NCI-H510A (cell line): Measurements from ENCODE around the gene CCR5.

Experiments
- DNase-seq: peaks from one replicate; lab custom pipeline; 2025; lab: John Stamatoyannopoulos, UW

CCR5 gene

DNA sequence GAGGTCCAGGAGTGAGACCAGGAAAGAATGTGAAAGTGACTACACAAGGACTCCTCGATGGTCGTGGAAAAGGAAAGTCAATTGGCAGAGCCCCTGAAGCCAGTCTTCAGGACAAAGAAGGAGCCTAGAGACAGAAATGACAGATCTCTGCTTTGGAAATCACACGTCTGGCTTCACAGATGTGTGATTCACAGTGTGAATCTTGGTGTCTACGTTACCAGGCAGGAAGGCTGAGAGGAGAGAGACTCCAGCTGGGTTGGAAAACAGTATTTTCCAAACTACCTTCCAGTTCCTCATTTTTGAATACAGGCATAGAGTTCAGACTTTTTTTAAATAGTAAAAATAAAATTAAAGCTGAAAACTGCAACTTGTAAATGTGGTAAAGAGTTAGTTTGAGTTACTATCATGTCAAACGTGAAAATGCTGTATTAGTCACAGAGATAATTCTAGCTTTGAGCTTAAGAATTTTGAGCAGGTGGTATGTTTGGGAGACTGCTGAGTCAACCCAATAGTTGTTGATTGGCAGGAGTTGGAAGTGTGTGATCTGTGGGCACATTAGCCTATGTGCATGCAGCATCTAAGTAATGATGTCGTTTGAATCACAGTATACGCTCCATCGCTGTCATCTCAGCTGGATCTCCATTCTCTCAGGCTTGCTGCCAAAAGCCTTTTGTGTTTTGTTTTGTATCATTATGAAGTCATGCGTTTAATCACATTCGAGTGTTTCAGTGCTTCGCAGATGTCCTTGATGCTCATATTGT, 10.8 kb upstream of the CCR5 start:
- peak; percentile 9 for DNase-seq

DNA sequence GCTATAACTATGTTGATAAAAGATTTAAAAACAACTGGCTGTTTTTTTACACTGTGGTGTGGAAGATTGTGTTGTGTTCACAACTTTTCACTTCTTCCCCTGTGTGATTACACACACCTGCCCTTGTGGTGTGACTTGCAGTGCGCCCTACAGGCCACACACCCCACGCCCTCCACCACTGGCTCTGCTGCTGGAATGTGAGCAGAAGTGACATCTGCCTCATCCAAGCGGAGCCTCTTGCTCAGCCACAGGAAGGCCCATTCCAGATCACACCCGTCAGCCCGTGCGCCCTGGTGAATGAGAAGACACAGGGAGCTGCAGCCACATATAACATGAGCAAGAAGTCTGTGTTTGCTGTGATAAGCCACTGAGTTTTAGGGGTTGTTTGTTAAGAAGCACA, 9.8 kb upstream of the CCR5 start:
- DNase-seq: no peak

DNA sequence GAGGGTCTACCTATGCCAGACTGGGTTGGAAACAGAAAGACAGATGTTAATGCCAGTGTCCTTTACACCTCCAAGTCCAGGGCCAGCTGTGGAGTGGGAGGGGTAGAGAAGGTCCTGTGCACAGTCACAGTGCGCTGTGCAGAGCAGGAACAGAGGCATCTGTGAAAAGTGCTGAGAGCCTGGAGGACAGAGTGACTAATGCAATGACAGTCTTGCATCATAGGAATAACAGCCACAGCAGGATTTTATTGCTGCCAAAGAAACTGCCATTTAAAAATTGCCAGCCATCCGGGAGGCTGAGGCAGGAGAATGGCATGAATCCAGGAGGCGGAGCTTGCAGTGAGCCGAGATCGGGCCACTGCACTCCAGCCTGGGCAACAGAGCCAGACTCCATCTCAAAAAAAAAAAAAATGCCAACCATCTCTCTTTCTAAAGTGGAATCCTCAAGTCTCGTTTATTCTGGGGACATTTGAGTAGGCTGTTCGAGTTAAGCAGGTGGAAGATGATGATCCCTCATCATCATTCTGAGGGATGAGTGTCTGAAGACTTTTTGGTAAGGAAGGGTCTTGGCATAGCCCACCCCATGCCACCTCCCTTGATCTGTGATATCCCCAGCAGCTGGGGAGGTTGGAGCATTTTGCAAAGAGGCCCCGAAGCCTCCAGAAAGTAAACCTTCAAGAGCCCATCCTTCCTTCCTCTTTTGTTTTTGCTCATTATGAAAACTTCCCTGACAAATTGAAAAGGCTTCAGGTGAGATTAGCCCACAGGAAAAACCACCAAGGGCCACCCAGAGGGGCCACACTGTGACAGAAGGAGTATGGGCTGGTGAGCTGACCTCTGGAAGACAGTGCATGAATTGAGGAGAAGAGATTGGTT, 9.1 kb upstream of the CCR5 start:
- DNase-seq: no peak

DNA sequence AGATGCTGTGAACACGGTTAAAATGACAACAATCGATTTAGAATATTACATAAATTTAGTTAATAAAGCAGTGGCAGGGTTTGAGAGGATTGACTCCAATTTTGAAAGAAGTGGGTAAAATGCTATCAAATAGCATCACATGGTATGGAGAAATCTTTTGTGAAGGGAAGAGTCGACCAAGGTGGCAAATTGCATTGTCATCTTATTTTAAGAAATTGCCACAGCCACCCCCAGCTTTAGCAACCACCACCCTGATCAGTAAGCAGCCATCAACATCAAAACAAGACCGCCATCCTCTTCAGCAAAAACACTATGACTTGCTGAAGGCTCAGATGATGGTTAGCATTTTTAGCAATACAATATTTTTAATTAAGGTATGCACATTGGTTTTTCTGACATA, 5.7 kb upstream of the CCR5 start:
- DNase-seq: no peak

DNA sequence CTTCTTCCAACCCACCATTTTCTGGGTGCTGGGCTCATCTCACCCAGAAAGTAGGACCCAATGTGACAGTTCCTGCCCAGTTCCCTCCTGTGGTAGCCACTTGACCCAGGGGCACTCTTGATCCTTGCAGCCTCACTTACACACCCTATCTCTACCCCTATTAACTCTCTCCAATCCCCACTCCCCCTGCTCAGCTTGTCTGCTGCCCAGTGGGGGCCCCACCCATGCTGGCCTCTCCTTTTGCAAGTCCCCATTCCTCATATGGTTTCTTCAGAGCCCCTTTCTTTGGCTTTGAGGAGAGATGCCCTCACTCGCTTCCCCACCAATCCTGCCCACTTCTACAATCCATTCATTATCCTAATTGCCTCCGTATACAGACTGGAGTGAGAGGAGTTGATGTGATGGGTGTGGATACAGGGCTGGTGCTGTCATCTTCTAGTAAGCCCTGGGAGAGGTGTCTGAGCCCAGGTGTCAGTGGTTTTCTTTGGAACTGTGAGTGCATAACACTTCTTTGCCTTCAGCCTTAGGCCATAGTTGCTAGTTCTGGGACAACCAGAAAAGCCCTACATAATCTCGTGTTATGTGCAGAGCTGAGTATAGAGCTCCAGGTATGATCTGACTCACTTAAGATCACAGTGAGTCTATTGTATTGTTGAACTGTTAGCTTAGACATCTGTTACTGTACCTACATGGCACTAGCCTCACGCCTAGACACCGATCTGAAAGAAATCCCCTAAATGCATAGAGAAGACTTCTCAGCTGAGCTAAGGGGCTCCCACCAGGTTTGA, 4.8 kb upstream of the CCR5 start:
- DNase-seq: no peak

GRCh38 chr3:46367811-46368210, 2.9 kb upstream of the CCR5 start:
- no peak for DNase-seq

GRCh38 chr3:46368569-46368968, 2.2 kb upstream of the CCR5 start:
- DNase-seq: no peak

DNA sequence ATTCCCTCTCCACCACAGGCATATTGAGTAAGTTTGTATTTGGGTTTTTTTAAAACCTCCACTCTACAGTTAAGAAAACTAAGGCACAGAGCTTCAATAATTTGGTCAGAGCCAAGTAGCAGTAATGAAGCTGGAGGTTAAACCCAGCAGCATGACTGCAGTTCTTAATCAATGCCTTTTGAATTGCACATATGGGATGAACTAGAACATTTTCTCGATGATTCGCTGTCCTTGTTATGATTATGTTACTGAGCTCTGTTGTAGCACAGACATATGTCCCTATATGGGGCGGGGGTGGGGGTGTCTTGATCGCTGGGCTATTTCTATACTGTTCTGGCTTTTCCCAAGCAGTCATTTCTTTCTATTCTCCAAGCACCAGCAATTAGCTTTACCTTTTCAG, 1.6 kb upstream of the CCR5 start:
- DNase-seq: no peak

GRCh38 chr3:46369675-46370132, 1.0 kb upstream of the CCR5 start:
- no peak for DNase-seq

DNA sequence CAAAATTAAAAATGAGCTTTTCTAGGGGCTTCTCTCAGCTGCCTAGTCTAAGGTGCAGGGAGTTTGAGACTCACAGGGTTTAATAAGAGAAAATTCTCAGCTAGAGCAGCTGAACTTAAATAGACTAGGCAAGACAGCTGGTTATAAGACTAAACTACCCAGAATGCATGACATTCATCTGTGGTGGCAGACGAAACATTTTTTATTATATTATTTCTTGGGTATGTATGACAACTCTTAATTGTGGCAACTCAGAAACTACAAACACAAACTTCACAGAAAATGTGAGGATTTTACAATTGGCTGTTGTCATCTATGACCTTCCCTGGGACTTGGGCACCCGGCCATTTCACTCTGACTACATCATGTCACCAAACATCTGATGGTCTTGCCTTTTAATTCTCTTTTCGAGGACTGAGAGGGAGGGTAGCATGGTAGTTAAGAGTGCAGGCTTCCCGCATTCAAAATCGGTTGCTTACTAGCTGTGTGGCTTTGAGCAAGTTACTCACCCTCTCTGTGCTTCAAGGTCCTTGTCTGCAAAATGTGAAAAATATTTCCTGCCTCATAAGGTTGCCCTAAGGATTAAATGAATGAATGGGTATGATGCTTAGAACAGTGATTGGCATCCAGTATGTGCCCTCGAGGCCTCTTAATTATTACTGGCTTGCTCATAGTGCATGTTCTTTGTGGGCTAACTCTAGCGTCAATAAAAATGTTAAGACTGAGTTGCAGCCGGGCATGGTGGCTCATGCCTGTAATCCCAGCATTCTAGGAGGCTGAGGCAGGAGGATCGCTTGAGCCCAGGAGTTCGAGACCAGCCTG, 984 bp downstream of the CCR5 start:
- DNase-seq: no peak

GRCh38 chr3:46372492-46373359, 2.0 kb downstream of the CCR5 start:
- no peak for DNase-seq

DNA sequence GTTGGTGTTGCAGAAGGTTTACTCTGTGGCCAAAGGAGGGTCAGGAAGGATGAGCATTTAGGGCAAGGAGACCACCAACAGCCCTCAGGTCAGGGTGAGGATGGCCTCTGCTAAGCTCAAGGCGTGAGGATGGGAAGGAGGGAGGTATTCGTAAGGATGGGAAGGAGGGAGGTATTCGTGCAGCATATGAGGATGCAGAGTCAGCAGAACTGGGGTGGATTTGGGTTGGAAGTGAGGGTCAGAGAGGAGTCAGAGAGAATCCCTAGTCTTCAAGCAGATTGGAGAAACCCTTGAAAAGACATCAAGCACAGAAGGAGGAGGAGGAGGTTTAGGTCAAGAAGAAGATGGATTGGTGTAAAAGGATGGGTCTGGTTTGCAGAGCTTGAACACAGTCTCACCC, 4.0 kb downstream of the CCR5 start:
- DNase-seq: no peak

DNA sequence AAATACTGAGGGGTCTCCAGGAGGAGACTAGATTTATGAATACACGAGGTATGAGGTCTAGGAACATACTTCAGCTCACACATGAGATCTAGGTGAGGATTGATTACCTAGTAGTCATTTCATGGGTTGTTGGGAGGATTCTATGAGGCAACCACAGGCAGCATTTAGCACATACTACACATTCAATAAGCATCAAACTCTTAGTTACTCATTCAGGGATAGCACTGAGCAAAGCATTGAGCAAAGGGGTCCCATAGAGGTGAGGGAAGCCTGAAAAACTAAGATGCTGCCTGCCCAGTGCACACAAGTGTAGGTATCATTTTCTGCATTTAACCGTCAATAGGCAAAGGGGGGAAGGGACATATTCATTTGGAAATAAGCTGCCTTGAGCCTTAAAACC, 4.5 kb downstream of the CCR5 start:
- DNase-seq: no peak

DNA sequence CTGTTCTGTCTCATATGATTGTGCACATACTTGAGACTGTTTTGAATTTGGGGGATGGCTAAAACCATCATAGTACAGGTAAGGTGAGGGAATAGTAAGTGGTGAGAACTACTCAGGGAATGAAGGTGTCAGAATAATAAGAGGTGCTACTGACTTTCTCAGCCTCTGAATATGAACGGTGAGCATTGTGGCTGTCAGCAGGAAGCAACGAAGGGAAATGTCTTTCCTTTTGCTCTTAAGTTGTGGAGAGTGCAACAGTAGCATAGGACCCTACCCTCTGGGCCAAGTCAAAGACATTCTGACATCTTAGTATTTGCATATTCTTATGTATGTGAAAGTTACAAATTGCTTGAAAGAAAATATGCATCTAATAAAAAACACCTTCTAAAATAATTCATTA, 5.1 kb downstream of the CCR5 start:
- DNase-seq: no peak

DNA sequence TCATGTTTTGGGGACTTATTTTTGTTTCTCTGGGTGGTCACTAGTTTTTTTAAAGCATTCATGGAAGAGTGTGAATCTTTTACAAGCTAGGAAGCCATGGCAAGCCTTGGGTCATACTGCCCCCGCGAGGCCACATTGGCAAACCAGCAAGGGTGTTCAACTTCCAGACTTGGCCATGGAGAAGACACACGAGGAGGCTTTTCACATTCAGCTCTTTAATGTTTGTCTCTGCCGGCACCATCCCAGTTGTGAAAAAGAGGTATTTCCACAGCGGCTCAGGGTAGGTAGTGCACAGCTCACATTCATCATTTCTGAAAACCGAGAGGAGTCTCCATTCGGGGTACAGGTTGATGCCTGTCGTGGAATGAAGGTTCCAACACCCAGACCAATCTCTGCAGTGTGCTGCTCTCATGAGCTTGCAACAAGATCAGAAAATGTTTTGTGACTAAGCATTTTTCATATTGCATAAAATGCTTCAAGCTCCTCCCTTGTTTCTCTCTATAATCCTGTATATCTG, 7.7 kb downstream of the CCR5 start:
- DNase-seq: no peak

- DNase-seq: no peak
Measured at GRCh38 chr3:46380471-46381221, 9.9 kb downstream of the CCR5 start.

- DNase-seq: no peak
Measured at GRCh38 chr3:46381625-46382024, 10.9 kb downstream of the CCR5 start.

- DNase-seq: no peak
Measured at GRCh38 chr3:46383211-46383950, 12.6 kb downstream of the CCR5 start.

- DNase-seq: no peak
Measured at GRCh38 chr3:46383951-46384330, 13.2 kb downstream of the CCR5 start.
